Rectal smooth muscle tissue (tissue), 1 donor: ENCODE data around the gene DOCK8.

Experiments
- H3K27ac ChIP-seq: one replicate; pipeline ENCODE4 v1.7.0; 2013; ENCODE audit warnings: low read depth, low read length, inconsistent platforms
- H3K27me3 ChIP-seq: one replicate; pipeline ENCODE4 v1.7.0; 2013; ENCODE audit warnings: low read length; ENCODE audit not compliant: control insufficient read depth, insufficient read depth
- H3K36me3 ChIP-seq: one replicate; pipeline ENCODE4 v1.7.0; 2013; ENCODE audit warnings: low read length; ENCODE audit not compliant: control insufficient read depth, insufficient read depth
- H3K4me1 ChIP-seq: one replicate; pipeline ENCODE4 v1.7.0; 2013; ENCODE audit warnings: low read length; ENCODE audit not compliant: control insufficient read depth, insufficient read depth
- H3K4me3 ChIP-seq: one replicate; pipeline ENCODE4 v1.7.0; 2013; ENCODE audit warnings: low read length
- H3K9ac ChIP-seq: one replicate; pipeline ENCODE4 v1.7.0; 2013; ENCODE audit warnings: low read length

DOCK8 gene

DNA sequence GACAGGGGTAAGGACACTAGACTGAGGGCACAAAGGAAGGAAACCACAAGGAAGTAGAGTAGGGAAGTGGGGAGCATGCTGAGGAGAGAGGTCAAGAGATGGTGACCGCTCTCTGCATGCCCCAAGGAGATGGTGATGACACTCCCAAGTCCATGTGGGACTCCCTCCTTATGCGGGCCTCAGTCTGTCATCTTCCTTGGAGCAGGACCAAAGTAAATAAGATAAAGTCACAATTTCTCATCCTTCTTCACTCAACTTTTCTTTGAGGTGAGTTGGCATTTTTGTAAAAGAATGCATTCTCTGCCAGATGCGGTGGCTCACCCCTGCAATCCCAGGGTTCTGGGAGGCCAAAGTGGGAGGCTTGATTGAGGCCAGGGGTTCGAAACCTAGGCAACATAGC is 256.7 kb downstream of the DOCK8 start:
- Histone ChIP-seq H3K4me3 (no peak overlapping the region), H3K27me3 (no peaks in the 10 kb centered on the region), H3K36me3 (no peaks in the 10 kb centered on the region), H3K27ac (no peak overlapping the region), H3K9ac (no peak overlapping the region), H3K4me1 (peaks cover 3% of the 10 kb centered on the region)

DNA sequence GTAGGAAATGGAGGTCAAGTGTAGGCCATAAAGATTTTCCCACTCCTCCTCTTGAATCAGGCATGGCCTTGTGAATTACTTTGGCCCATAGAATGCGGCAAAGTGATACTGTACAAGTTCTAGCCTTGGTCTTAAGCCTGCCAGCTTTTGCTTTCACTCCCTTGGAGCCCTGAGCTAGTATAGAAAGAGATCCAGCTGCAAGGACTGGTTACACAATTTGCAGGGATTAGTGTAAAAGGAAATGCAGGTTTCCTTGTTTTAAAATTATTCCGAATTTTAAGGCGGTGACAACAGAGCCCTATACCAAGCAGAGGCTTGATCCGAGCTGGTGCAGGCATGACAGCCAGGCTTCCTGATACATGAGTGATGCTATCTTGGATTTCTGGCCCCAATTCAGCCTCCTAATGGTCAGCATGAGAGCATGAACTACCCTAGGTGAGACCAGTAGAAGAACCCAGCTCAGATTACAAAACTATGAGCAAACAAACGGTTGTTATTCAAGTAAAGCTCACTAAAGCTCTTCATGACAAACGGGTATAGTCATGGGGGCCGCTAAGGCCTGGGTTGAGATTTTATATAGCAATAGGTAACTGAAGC is 257.9 kb downstream of the DOCK8 start:
- H3K4me1 ChIP-seq: peaks cover 3% of the 10 kb centered on the region
- H3K9ac ChIP-seq: no peak overlapping the region
- no peaks in the 10 kb centered on the region for H3K36me3 ChIP-seq
- no peak overlapping the region for H3K4me3 ChIP-seq
- H3K27ac ChIP-seq: no peak overlapping the region
- H3K27me3 ChIP-seq: no peaks in the 10 kb centered on the region

DNA sequence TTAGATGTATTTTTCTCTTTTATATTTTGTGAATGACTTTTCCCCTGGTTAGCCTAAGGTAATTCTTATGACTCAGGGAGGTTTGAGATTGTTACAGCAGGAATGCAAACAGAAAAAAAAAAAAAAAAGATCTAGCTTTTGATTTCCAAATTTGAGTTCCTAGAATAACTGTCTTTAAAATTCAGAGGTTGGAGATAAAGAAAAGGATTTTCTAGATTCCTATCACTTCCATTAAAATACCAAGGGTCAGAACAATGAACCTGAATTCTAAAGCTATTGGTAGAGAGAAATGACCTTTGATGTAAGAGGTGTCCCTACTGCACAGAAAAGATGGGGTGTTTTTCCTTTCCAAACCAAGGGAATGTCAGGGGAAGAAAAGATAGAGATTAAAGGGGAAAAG is 262.5 kb downstream of the DOCK8 start:
- Histone ChIP-seq H3K27me3 (no peaks in the 10 kb centered on the region), H3K36me3 (no peaks in the 10 kb centered on the region), H3K4me3 (no peak overlapping the region), H3K27ac (no peak overlapping the region), H3K4me1 (no peaks in the 10 kb centered on the region), H3K9ac (no peak overlapping the region)

DNA sequence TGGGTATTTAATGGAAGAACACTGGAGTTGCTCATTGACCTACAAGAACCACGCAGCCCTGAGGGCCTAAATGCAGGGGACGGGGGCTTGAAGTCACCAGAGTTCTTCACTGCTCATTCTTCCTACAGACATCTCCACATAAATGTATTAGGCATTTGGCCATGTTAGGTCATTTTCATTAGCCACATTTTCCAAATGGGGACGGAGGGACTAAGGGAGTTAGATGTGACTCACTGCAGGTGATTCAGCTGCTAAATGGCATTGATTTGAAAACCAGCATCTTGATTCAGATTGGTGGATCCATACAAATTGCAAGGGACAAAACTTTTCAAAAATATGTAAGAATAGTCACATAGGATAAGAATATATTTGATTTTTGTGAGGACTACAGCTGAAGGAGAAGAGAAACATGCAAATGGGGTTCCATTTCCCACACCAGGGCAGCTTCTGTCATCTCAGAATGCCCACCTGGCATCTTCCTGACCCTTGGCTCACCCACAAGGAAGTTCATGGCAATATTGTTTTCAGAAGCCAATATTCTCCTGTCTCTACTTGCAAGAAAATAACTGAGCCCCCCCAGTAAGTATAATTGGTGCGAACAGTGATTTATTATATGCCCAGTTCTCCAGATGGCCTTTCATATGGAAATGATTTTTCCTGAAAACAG is 264.8 kb downstream of the DOCK8 start:
- Histone ChIP-seq H3K27me3 (no peaks in the 10 kb centered on the region), H3K4me3 (no peak overlapping the region), H3K4me1 (no peaks in the 10 kb centered on the region), H3K9ac (no peak overlapping the region), H3K27ac (no peak overlapping the region), H3K36me3 (no peaks in the 10 kb centered on the region)

DNA sequence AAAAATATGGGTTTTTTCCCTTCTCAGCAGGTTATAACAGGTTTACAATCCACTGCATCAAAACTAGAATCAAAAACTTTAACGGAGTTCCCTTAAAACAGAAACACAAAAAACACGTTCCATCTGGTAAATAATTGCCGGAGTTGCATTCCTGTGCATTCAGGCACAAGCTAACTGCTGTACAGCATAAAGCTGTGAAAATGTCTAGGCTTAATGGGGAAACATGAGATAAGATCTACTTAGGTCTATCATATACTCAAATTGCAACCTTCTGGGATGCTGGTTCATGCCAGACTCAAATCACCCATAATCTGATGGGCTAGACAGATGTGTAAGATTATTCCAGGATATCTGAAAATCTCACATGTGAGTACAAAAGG is 265.3 kb downstream of the DOCK8 start:
- Histone ChIP-seq H3K9ac (no peak overlapping the region), H3K27ac (no peak overlapping the region), H3K36me3 (no peaks in the 10 kb centered on the region), H3K4me3 (no peak overlapping the region), H3K4me1 (no peaks in the 10 kb centered on the region), H3K27me3 (no peaks in the 10 kb centered on the region)

DNA sequence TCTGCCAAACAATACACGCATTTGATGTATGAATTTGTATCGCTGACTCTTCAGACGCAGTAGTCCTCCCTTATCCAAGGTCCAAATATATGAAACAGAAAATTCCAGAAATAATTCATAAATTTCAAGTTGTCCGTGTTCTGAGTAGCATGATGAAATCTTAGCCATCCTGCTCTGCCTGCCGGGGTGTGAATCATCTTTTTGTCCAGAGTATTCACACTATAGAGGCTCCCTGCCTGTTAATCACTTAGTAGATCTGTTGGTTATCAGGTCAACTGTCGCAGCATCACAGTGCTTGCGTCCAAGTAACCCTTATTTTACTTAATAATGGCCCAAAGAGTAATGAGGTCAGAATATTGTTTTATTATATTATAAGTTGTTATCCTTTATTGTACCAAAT is 268.1 kb downstream of the DOCK8 start:
- no peaks in the 10 kb centered on the region for H3K27me3 ChIP-seq
- H3K4me1 ChIP-seq: no peaks in the 10 kb centered on the region
- no peak overlapping the region for H3K9ac ChIP-seq
- H3K27ac ChIP-seq: no peak overlapping the region
- no peak overlapping the region for H3K4me3 ChIP-seq
- no peaks in the 10 kb centered on the region for H3K36me3 ChIP-seq

DNA sequence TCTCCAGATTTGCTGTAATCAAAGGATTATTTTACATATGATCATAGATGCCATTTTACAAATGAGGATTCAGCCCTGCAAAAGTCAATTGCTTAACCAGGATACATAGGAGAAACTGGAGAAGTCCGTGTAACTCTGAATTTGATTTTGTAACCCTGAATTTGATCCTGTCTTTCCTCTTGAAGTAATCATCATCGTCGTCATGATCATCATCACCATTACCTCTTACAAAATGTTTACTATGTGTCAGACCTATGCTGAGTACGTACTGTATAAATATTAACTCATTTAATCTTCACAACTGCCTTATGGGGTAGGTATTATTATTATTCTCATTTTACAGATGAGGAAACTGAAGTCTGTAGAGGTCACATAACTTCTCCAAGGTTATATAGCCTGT is 271.5 kb downstream of the DOCK8 start:
- Histone ChIP-seq H3K4me1 (no peaks in the 10 kb centered on the region), H3K27ac (no peak overlapping the region), H3K4me3 (no peak overlapping the region), H3K36me3 (no peaks in the 10 kb centered on the region), H3K9ac (no peak overlapping the region), H3K27me3 (no peaks in the 10 kb centered on the region)

DNA sequence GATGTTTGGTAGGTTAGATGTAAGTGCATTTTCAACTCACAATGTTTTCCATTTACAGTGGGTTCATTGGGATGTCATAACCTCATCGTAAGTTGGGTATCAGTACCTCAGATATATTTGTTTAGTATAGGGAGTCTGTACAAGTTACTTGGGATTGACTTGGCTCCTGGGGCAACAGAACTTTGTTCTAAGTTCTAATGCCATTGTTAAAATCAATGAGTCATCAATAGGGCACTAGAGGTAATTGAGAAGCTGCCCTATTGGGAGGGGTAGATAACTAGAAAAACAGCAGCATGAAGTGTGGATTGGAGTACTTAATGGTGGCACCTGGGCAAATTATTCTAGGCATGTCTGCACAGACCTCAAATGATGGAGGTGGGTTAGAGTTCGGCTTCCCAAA is 272.8 kb downstream of the DOCK8 start:
- no peak overlapping the region for H3K27ac ChIP-seq
- H3K4me3 ChIP-seq: no peak overlapping the region
- no peak overlapping the region for H3K9ac ChIP-seq
- H3K4me1 ChIP-seq: no peaks in the 10 kb centered on the region
- no peaks in the 10 kb centered on the region for H3K36me3 ChIP-seq
- H3K27me3 ChIP-seq: no peaks in the 10 kb centered on the region

DNA sequence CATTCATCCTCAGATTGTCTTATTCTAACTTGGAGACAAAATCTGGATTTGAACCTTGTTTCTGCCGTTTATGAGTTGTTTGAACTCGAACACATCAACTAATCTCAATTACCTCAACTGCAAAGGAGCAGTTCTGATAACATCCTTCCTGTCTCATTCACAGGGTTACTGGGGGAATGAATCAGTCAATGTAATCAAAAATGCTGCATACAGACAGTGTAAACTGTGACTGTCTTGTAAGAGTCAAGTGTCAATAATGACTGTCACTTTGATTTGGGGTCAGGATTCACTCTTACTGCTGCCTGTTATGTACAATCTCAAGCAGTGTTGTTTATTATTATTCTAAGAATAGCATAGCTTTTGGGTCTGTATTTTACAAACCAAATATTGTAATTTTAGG is 273.8 kb downstream of the DOCK8 start:
- H3K9ac ChIP-seq: no peak overlapping the region
- no peak overlapping the region for H3K4me3 ChIP-seq
- H3K4me1 ChIP-seq: no peaks in the 10 kb centered on the region
- no peaks in the 10 kb centered on the region for H3K27me3 ChIP-seq
- no peaks in the 10 kb centered on the region for H3K36me3 ChIP-seq
- H3K27ac ChIP-seq: no peak overlapping the region

DNA sequence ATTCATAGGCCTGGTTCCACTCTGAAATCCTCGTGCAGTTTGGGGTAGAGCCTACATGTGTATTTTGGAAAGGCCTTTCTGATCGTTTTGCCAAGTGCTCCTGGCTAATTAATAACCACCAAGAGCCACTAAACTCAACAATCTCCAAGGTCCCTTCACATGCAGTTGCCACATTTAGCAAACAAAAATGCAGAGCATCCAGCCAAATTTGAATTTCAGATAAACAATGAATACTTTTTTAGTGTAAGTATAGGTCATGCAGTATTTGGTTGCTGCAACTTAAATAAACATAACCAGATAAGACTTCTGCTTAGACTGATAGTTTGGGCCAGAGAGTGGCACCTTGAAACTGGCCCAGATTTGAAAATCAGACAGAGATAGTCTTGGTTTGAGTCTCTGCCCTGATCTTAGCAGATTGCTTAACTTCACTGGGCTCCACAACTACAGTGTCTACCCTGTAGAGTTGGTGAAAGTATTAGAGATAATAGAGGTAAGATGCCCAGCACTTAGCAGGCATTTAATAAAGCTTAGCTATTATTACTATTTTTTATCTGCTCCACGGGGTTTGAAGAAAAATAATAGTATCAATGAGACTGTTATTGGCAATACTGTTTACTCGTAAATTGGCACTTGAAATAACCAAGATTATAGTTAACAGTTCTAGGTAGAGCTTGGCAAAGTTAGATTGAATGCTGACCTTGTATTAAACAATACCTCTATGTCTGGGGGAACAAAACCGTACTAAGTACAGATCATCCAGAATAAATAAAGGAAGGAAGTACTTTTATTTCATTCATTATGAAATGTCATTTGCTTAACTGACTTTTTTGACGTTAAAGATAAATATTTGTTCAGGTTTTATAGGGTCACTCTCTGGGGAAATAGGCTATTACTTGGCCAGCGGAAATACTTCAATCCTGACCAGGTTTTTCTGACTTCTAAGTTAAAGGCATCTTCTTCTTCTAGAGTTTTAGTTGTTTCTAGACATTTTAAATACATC is 274.8 kb downstream of the DOCK8 start:
- Histone ChIP-seq H3K4me3 (no peak overlapping the region), H3K27ac (no peak overlapping the region), H3K36me3 (no peaks in the 10 kb centered on the region), H3K27me3 (no peaks in the 10 kb centered on the region), H3K4me1 (no peaks in the 10 kb centered on the region), H3K9ac (no peak overlapping the region)

DNA sequence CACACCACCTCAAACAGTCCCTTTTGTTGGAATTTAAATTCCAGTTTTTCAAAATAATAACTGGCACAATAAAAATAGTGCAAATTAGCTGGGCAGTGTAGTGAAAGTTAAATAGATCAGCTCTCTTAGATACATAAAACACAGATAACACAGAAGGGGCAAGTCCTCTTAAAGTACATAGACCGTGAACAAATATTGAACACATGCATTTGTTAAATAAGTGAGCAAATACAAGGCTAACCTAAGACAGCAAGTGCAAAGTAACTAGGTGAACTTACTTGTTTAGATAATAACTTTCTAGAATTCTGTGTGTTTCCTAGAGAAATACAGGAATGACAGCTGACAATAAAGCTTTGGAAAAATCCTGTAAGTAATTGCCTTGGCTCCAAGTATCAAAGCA is 280.1 kb downstream of the DOCK8 start:
- H3K27me3 ChIP-seq: no peaks in the 10 kb centered on the region
- H3K4me1 ChIP-seq: no peaks in the 10 kb centered on the region
- no peak overlapping the region for H3K9ac ChIP-seq
- no peak overlapping the region for H3K4me3 ChIP-seq
- H3K36me3 ChIP-seq: no peaks in the 10 kb centered on the region
- H3K27ac ChIP-seq: no peak overlapping the region

DNA sequence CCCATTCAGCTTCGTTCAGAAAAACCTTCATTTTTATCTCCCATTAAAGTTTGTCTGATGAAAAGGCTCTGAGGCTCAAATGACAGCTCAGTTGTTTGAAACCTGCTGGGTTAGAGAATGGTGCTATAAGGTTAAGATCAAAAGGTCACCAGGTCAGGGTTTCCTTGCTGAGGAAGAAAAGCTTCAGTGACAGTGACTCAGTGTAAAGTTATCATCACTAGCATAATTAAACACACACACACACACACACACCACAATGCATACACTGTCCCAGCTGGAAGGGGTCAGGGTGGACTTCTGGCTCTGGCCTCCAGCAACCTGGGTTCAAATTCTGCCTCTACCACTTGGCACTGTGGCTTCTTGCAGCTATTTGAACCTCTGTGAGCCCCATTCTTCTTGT is 281.1 kb downstream of the DOCK8 start:
- H3K4me1 ChIP-seq: no peaks in the 10 kb centered on the region
- H3K27ac ChIP-seq: no peak overlapping the region
- no peak overlapping the region for H3K9ac ChIP-seq
- H3K4me3 ChIP-seq: no peak overlapping the region
- no peaks in the 10 kb centered on the region for H3K36me3 ChIP-seq
- H3K27me3 ChIP-seq: no peaks in the 10 kb centered on the region
